ENCODE data around the gene PRDM15.

The PRDM15 gene, protein sequence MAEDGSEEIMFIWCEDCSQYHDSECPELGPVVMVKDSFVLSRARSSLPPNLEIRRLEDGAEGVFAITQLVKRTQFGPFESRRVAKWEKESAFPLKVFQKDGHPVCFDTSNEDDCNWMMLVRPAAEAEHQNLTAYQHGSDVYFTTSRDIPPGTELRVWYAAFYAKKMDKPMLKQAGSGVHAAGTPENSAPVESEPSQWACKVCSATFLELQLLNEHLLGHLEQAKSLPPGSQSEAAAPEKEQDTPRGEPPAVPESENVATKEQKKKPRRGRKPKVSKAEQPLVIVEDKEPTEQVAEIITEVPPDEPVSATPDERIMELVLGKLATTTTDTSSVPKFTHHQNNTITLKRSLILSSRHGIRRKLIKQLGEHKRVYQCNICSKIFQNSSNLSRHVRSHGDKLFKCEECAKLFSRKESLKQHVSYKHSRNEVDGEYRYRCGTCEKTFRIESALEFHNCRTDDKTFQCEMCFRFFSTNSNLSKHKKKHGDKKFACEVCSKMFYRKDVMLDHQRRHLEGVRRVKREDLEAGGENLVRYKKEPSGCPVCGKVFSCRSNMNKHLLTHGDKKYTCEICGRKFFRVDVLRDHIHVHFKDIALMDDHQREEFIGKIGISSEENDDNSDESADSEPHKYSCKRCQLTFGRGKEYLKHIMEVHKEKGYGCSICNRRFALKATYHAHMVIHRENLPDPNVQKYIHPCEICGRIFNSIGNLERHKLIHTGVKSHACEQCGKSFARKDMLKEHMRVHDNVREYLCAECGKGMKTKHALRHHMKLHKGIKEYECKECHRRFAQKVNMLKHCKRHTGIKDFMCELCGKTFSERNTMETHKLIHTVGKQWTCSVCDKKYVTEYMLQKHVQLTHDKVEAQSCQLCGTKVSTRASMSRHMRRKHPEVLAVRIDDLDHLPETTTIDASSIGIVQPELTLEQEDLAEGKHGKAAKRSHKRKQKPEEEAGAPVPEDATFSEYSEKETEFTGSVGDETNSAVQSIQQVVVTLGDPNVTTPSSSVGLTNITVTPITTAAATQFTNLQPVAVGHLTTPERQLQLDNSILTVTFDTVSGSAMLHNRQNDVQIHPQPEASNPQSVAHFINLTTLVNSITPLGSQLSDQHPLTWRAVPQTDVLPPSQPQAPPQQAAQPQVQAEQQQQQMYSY

GRCh38 chr21:41879190-41879998 is at the start of gene PRDM15:
TSS of gene PRDM15 (minus strand) at chr21:41879344. CDS start at chr21:41860363, 18,981 bp downstream.
- peak; percentile 44 to 80 for DNase-seq (ENCODE audit: extremely low read depth in 1 of 2, low read depth in 1 of 2)

DNA sequence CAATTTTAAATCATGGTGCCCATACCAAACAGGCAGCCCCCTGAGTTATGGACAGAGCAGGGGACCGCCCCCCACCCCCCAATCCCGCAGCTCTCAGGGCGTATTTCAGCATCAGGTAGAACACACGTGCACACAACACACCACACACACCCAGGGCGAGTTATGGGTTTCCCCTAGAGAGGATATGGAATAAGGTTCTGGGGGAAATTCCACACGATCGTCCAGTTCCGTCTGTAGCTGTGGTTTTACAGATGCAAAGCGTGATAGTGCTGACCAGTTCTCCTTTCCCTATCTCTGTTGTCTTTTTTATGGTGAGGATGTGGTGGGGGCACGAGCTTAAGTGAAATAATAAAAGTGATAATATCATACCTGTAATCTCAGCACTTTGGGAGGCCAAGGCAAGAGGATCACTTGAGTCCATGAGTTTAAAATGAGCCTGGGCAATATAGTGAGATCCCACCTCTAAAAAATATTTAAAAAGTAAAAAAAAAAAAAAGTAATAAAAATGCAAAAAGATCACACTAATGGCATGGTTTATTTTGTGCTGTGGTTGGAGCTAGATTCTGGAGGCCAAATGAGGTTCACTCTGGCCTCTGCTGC is 49.6 kb upstream of the PRDM15 start:
- no peak for DNase-seq (ENCODE audit: extremely low read depth in 1 of 2, low read depth in 1 of 2)

DNA sequence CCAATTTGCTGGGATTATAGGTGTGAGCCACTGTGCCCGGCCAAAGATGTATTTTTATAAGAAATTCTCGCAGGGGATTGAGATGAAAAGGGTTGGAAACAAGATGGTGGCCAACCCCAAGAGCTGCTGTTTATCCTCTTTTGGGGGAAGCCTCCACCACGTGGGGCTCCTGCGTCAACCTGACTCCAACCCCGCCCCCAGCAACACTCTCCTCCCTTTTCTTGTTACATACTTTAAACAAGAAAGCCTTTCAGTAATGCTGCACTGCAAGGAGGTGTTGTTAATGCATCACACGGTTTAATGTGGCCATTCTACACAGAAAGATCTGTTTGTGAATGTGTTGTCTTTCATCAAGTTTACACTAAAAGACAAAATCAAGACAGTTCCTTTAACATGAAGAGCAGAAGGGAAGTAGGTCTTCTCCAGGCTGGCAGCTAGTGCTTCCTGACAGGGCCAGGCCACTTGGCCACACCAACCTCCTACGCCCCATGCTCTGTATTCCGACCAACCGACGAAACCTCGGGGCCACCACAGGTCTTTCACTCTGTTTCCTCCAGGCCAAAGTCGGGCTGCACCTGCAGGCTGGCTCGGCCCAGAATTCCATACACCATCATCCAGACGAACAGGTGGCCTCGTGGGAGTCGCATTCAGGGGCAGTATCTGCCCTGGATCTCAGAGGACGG is 48.7 kb upstream of the PRDM15 start:
- no peak for DNase-seq (ENCODE audit: extremely low read depth in 1 of 2, low read depth in 1 of 2)

GRCh38 chr21:41926807-41927171 is 47.6 kb upstream of the PRDM15 start:
- DNase-seq (ENCODE audit: extremely low read depth in 1 of 2, low read depth in 1 of 2): no peak

DNA sequence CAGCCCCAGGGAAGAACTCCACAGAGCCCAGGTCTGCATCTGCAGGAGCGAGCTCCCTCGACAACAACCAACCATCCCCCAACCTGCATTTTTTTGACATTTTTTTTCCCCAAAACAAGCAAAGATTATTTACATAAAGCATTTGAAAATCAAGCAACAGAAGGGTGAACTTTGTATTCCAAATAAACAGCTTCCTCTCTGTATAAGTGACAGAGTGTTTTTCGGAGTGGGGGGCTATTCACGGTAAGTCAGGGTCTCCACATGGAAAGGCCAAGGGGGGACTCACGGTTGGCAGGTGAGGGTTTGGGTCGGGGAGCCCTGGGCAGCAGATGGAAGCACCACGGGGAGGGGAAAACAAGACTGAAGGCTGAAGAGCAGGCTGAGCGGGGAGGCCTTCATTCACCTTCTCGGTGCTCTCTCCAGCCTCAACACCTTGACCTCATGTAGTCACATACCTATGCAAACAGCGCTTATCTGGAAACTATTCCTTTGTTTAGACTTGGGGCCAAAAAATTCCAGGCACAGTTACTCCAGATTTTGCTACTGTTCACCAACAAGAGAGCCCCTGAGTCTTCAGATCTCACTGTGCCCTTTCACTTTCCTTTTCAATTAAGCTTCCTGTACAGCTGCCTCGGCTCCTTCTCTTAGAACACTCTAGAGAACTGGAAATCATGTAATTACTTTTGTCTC is 47.1 kb upstream of the PRDM15 start:
- DNase-seq (ENCODE audit: extremely low read depth in 1 of 2, low read depth in 1 of 2): no peak

- DNase-seq (ENCODE audit: extremely low read depth in 1 of 2, low read depth in 1 of 2): no peak
Observed at GRCh38 chr21:41925767-41926116, 46.6 kb upstream of the PRDM15 start.

GRCh38 chr21:41924368-41924754 is 45.2 kb upstream of the PRDM15 start:
- DNase-seq (ENCODE audit: extremely low read depth in 1 of 2, low read depth in 1 of 2): no peak

- no peak for DNase-seq (ENCODE audit: extremely low read depth in 1 of 2, low read depth in 1 of 2)
Observed at GRCh38 chr21:41923631-41924367, 44.7 kb upstream of the PRDM15 start.

DNA sequence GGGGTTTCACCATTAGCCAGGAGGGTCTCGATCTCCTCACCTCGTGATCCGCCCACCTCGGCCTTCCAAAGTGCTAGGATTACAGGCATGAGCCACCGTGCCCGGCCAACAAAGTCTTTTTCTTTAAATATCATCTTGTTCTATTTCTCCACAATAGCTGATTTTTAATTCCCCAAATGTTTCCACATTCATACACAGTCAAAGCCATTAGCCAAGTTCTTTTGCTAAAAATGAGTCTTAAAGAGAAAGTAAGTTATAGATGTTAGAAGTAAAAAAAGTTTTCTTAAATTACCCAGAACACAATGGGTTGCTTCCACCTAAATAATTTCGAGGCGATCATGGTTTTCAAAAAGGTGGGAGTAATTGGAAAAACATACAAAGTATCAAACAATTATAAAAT is 44.0 kb upstream of the PRDM15 start:
- no peak for DNase-seq (ENCODE audit: extremely low read depth in 1 of 2, low read depth in 1 of 2)

DNA sequence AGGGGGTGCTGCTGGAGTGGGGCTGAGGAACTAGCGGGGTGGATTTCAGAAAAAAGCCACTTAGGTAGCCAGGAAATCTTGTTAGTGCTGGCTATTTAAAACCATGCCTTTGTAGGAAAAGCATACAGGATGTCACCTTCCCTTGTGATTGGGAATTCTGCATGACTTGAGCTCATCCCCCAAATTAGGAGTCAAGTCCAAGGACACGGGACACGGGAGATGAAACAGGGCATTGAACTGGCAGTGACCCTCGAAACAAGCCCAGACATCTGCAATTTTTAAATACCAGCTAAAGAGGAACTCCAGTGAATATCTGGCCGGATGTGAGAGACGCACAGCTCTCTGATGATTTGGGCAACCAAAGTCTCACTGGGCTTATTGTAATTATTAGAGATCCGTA is 41.9 kb upstream of the PRDM15 start:
- DNase-seq (ENCODE audit: extremely low read depth in 1 of 2, low read depth in 1 of 2): no peak

DNA sequence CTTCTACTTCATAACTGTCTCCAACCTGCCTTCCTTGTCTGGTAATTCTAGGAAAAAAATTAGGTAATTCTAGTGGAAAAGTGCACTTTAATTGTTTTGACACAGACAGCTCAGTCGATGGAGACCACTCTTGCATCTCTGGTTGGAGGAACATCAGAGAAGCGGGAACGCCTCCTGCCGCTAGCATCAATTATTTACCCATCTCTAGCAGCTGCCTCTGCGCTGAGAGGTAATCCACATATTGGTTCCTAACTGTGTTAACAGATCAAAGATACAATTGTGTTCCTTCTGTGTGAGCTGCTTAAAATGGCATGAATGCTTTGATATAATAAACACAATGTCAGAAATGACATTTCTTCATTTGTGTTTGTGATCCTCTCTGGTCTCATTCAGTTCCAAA is 41.3 kb upstream of the PRDM15 start:
- DNase-seq (ENCODE audit: extremely low read depth in 1 of 2, low read depth in 1 of 2): no peak

DNA sequence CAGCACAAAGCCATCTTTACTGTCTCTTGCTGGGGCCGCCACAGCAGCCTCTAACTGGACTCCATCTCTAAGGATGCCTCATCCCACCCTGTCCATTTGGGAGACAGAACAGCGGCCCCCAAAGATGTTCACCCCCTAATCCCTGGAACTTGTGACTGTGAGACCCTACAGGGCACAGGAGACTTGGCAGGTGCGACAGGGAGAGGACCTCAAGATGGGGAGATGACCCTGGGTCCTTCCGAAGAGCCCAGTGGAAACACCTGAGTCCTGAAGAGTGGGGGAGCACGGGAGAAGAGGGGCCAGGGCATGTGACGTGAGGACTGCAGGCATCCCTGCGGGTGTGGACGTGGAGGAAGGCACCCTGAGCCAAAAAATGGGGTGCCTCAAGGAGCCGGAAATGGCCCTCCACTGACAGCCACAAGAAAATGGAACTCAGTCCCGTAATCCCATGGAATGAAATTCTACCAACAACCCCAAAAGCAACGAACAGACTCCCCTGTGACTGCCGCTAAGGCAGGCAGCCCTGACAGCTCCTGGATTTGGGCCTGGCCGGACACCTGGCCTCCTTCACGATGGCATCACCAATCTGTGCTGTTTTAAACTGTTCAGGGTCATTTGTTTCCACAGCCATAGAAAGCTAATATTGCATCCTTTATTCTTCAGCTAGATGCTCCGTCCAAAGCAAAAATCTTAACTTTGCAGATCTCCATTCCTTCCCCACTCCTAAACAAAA is 40.7 kb upstream of the PRDM15 start:
- DNase-seq (ENCODE audit: extremely low read depth in 1 of 2, low read depth in 1 of 2): no peak

- no peak for DNase-seq (ENCODE audit: extremely low read depth in 1 of 2, low read depth in 1 of 2)
Observed at GRCh38 chr21:41918561-41919358, 39.6 kb upstream of the PRDM15 start.

DNA sequence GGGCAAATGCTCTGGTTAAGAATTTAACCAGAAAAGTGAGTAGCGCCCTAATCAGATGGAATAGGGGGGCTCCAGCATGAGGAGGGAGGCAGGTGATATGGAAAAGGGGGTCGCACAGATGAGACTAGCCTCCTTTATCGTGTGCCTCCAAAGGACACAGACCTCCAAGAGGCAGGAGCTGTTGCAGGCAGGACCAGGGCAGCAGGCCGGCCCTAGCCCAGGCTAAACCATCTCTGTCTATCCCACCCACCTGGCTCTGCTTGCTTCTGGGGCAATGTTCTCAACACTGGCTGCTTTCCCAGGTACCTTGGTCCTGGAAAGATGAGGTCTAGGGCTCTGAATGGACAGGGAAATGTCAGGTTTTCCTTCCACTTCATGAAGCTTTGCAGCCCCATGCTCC is 38.4 kb upstream of the PRDM15 start:
- DNase-seq (ENCODE audit: extremely low read depth in 1 of 2, low read depth in 1 of 2): no peak

- DNase-seq (ENCODE audit: extremely low read depth in 1 of 2, low read depth in 1 of 2): no peak
Observed at GRCh38 chr21:41916888-41917433, 37.8 kb upstream of the PRDM15 start.

- no peak for DNase-seq (ENCODE audit: extremely low read depth in 1 of 2, low read depth in 1 of 2)
Observed at GRCh38 chr21:41914965-41915364, 35.8 kb upstream of the PRDM15 start.

GRCh38 chr21:41914358-41914757 is 35.2 kb upstream of the PRDM15 start:
- DNase-seq (ENCODE audit: extremely low read depth in 1 of 2, low read depth in 1 of 2): no peak
